Measurements from ENCODE around the gene ARHGEF39.
"Not testable (repeated sequence)": the region's sequence is repeated elsewhere in the genome, so short reads cannot be mapped to it uniquely, and the experiment has no call there.

- TF ChIP-seq CTCF (optimal IDR thresholded peaks at IDR 0.05 in 1 of 3, IDR thresholded peaks at IDR 0.05 in 1 of 3, conservative IDR thresholded peaks at IDR 0.05 in 1 of 3; ENCODE audit: extremely low read depth in 1 of 3, insufficient read depth in 2 of 3, low read length in 3 of 3); EZH2 (IDR thresholded peaks at IDR 0.05; ENCODE audit: low read length): not testable (repeated sequence)
Measured at GRCh38 chr9:35641478-35641877, 23.5 kb downstream of the ARHGEF39 start.
